Measurements from ENCODE around the gene ADIPOR2. TPM values are rescaled to one million over a fixed set of nuclear protein-coding genes. Genes with fewer than 3 reads are reported as not detected.

Gene ADIPOR2
- total RNA-seq, 1 donor from 2014 or later, result 29.6 TPM

DNA sequence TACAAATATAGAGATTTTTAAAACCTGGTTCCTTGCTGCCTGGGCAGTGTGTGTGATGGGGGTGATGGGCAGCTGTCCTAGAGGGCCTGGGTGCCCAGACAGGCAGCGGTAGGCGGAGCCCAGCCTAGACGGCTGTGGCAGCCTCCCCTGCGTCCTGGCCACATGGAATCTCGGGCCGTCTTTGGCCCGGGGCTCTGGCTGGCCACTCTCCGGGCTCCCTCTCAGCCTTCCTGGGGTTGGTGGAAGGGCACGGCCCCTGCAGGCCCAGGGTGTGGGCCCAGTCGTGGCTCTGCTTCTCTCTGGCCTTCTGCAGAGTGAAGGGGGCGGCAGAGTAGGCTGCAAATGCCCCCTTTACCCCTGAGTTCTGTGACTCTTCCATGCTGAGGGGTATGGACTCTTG, 131.8 kb downstream of the ADIPOR2 start:
- H3K36me3 ChIP-seq, result no peaks in the 10 kb centered on the region
- Mint-ChIP-seq H3K27me3 (ENCODE audit: insufficient read depth, low read depth) (peaks cover 36% of the 10 kb centered on the region), H3K4me1 (peaks cover 26% of the 10 kb centered on the region), H3K9me3 (no peaks in the 10 kb centered on the region), H3K36me3 (no peaks in the 10 kb centered on the region), H3K4me3 (no peak overlapping the region), H3K27ac (peak overlapping the region; percentile 37)
- no peaks in the 10 kb centered on the region for H3K79me2 ChIP-seq (ENCODE audit: low read depth)
- TF ChIP-seq EZH2 (IDR thresholded peaks at IDR 0.05) (no peak), EZH2phosphoT487 (IDR thresholded peaks at IDR 0.05) (no peak)
- TF ChIP-seq, protein P1, sequence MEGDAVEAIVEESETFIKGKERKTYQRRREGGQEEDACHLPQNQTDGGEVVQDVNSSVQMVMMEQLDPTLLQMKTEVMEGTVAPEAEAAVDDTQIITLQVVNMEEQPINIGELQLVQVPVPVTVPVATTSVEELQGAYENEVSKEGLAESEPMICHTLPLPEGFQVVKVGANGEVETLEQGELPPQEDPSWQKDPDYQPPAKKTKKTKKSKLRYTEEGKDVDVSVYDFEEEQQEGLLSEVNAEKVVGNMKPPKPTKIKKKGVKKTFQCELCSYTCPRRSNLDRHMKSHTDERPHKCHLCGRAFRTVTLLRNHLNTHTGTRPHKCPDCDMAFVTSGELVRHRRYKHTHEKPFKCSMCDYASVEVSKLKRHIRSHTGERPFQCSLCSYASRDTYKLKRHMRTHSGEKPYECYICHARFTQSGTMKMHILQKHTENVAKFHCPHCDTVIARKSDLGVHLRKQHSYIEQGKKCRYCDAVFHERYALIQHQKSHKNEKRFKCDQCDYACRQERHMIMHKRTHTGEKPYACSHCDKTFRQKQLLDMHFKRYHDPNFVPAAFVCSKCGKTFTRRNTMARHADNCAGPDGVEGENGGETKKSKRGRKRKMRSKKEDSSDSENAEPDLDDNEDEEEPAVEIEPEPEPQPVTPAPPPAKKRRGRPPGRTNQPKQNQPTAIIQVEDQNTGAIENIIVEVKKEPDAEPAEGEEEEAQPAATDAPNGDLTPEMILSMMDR (IDR thresholded peaks at IDR 0.05), result no peak
- peaks cover 44% of the 10 kb centered on the region for H3K27me3 ChIP-seq
- no peak overlapping the region for H3K4me3 ChIP-seq
- H3F3A ChIP-seq (ENCODE audit: low read depth), result no peaks in the 10 kb centered on the region
- H3K9me3 ChIP-seq (ENCODE audit: low read depth), result no peaks in the 10 kb centered on the region
- H2AFZ ChIP-seq (replicated peaks), result no peak overlapping the region
- no peak overlapping the region for H3K27ac ChIP-seq
- no peak overlapping the region for H3K4me2 ChIP-seq
- no peak for DNase-seq (ENCODE audit: low spot score)
- no peak overlapping the region for H3K9ac ChIP-seq
- H3K4me1 ChIP-seq, result peaks cover 25% of the 10 kb centered on the region
- H4K20me1 ChIP-seq (ENCODE audit: low read depth), result no peaks in the 10 kb centered on the region

DNA sequence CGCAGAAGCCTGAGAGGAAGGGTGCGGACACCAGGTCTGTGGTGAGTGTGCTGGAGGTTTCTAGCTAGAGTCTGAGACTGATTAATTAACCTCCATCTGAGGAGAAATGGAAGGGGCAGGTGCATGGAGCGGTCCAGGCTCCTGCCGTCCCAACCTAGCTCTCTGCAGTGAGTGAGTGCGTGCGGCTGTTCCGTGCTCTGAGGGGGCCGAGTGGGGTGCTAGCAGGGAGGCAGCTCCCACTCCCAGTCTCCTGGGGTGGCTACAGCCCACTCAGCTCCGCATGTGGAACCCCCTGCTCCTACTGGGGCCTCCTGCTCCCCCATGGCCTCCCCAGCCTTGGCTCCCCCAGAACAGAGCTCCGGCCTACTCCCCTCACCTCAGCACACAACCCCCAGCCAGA, 132.4 kb downstream of the ADIPOR2 start:
- Histone ChIP-seq H3K4me2 (no peak overlapping the region), H3K4me1 (peaks cover 25% of the 10 kb centered on the region), H3K27ac (no peak overlapping the region), H3K79me2 (ENCODE audit: low read depth) (no peaks in the 10 kb centered on the region), H4K20me1 (ENCODE audit: low read depth) (no peaks in the 10 kb centered on the region), H2AFZ (replicated peaks) (no peak overlapping the region), H3K36me3 (no peaks in the 10 kb centered on the region), H3K9ac (no peak overlapping the region), H3K9me3 (ENCODE audit: low read depth) (no peaks in the 10 kb centered on the region), H3K4me3 (no peak overlapping the region), H3F3A (ENCODE audit: low read depth) (no peaks in the 10 kb centered on the region), H3K27me3 (peaks cover 44% of the 10 kb centered on the region)
- no peak for DNase-seq (ENCODE audit: low spot score)
- no peaks in the 10 kb centered on the region for H3K9me3 Mint-ChIP-seq
- no peak overlapping the region for H3K4me3 Mint-ChIP-seq
- H3K27ac Mint-ChIP-seq, result no peak overlapping the region
- peaks cover 36% of the 10 kb centered on the region for H3K27me3 Mint-ChIP-seq (ENCODE audit: insufficient read depth, low read depth)
- TF ChIP-seq, protein P1 (IDR thresholded peaks at IDR 0.05), result no peak
- TF ChIP-seq EZH2phosphoT487 (IDR thresholded peaks at IDR 0.05), result no peak
- TF ChIP-seq EZH2 (IDR thresholded peaks at IDR 0.05), result no peak
- H3K36me3 Mint-ChIP-seq, result no peaks in the 10 kb centered on the region
- peaks cover 26% of the 10 kb centered on the region for H3K4me1 Mint-ChIP-seq

DNA sequence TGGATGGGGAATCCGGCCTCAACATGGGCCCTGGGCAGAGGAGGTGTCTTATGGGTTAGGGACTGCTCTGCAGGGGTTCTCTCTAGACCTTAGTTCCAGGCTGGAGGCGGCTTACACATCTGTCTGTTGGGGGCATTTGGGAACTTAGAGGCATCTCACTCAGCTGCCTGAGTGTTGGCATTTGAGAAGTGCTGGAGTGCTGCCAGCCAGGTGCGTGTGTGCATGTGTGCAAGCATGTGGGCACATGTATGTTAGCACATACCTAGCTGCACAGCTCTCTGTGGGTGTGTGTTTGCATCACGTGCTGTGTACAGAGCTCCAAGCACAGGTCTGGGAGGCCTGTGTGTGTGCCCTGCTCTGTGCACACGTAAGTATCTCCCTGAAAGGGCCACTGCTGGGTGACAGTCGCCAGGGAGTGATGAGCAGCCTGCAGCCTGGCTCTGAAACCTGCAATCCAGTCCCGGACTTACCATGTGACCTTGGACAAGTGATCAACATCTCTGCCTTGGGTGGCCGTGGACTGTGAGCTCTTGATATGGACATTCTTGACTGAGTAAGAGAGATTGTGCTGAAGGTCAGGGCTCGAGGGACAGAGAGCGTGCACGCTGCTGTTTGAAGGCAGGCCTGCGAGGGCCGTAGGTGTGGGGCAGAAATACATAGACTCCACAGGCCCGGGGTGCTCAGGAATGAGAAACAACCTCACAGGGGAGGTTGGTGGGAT, 134.7 kb downstream of the ADIPOR2 start:
- H3K36me3 Mint-ChIP-seq, result no peaks in the 10 kb centered on the region

More for the DNA sequence above, 134.7 kb downstream of the ADIPOR2 start:
- TF ChIP-seq, protein P1 (IDR thresholded peaks at IDR 0.05), result no peak
- TF ChIP-seq EZH2 (IDR thresholded peaks at IDR 0.05) (no peak), EZH2phosphoT487 (IDR thresholded peaks at IDR 0.05) (no peak)
- H3K4me3 Mint-ChIP-seq, result peak overlapping the region; percentile 12
- H3K36me3 ChIP-seq, result no peaks in the 10 kb centered on the region
- DNase-seq (ENCODE audit: low spot score), result no peak
- H3K79me2 ChIP-seq (ENCODE audit: low read depth), result no peaks in the 10 kb centered on the region
- H2AFZ ChIP-seq (replicated peaks), result no peak overlapping the region
- H3K4me1 Mint-ChIP-seq, result peaks cover 20% of the 10 kb centered on the region
- H4K20me1 ChIP-seq (ENCODE audit: low read depth), result peaks cover 8% of the 10 kb centered on the region
- no peaks in the 10 kb centered on the region for H3F3A ChIP-seq (ENCODE audit: low read depth)
- peak overlapping the region; percentile 74 for H3K27ac Mint-ChIP-seq
- H3K27ac ChIP-seq, result no peak overlapping the region
- H3K9me3 Mint-ChIP-seq, result no peaks in the 10 kb centered on the region
- peaks cover 36% of the 10 kb centered on the region for H3K27me3 Mint-ChIP-seq (ENCODE audit: insufficient read depth, low read depth)
- H3K9ac ChIP-seq, result no peak overlapping the region
- H3K9me3 ChIP-seq (ENCODE audit: low read depth), result no peaks in the 10 kb centered on the region
- no peak overlapping the region for H3K4me3 ChIP-seq
- H3K27me3 ChIP-seq, result peaks cover 32% of the 10 kb centered on the region
- H3K4me1 ChIP-seq, result peaks cover 14% of the 10 kb centered on the region
- no peak overlapping the region for H3K4me2 ChIP-seq

Measured in neural progenitor cell (in vitro differentiated cells).